H1 (cell line): ENCODE results near the gene FGF13.

Experiments used
- SRF ChIP-seq: IDR thresholded peaks from 2 replicates; pipeline ENCODE4 v1.6.1; 2011; ENCODE audit warnings: mild to moderate bottlenecking, low read depth, low read length, moderate library complexity
- TF ChIP-seq, protein P1 (sequence below), 3 experiments: IDR thresholded peaks; 1 replicate in 2 of 3; 2 replicates in 1 of 3; pipeline versions ENCODE4 v1.5.1 to v1.6.1; 2011; ENCODE audit warnings: low read length in 3 of 3, mild to moderate bottlenecking in 3 of 3, inconsistent platforms in 2 of 3, low read depth in 1 of 3, moderate library complexity in 1 of 3; ENCODE audit not compliant: insufficient read depth in 1 of 3; ENCODE audit errors: control extremely low read depth in 1 of 3

- TF ChIP-seq, protein P1, sequence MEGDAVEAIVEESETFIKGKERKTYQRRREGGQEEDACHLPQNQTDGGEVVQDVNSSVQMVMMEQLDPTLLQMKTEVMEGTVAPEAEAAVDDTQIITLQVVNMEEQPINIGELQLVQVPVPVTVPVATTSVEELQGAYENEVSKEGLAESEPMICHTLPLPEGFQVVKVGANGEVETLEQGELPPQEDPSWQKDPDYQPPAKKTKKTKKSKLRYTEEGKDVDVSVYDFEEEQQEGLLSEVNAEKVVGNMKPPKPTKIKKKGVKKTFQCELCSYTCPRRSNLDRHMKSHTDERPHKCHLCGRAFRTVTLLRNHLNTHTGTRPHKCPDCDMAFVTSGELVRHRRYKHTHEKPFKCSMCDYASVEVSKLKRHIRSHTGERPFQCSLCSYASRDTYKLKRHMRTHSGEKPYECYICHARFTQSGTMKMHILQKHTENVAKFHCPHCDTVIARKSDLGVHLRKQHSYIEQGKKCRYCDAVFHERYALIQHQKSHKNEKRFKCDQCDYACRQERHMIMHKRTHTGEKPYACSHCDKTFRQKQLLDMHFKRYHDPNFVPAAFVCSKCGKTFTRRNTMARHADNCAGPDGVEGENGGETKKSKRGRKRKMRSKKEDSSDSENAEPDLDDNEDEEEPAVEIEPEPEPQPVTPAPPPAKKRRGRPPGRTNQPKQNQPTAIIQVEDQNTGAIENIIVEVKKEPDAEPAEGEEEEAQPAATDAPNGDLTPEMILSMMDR (IDR thresholded peaks at IDR 0.05; ENCODE audit: control extremely low read depth in 1 of 3, insufficient read depth in 1 of 3, low read depth in 1 of 3, low read length in 3 of 3), result no peak
- TF ChIP-seq SRF, result no peak
Observed at GRCh38 chrX:138651494-138651893, 60.0 kb downstream of the FGF13 start.
